Measurements from ENCODE around the gene PRDM11.

DNA sequence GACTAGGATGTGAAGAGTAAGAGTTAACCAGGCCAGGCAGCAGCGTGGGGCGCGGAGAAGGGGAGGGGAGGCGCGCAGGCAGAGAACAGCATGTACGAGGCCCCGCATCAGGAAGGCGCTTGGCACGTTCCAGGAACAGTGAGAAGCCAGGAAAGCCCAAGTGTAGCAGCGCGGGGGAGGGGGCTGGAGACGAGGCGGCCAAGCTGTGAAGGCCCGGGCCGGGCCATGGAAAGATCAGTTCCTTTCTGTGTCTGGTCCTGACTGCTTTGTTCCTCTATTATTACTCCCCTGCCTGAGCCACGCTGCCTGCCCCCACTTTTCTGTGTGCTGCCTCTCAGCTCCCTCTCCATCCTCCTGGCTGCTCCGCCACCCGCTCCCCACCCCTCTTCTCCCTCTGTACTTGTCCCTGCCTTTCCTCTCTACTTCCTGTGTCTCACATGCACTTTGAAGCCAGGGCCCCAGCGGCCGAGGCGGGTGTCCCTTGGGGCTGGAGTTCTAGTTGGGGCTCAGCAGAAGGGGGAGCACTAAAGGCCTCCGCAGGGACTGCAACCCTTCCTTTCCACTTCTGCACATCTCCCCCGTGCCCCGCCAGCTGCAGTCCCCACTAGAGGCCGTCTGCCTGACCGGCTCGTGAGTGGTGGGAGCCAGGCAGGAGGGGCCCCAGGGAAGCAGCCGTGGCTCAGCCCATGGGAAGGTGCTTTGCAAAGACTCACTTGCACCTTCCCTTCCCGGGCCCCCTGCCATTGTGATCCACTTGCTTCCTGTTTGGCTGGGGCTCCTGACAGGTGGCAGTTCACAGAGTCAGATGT, 63.7 kb downstream of the PRDM11 start:
- TF ChIP-seq IKZF2 (IDR thresholded peaks at IDR 0.05): no peak
- TF ChIP-seq HDAC6 (IDR thresholded peaks at IDR 0.05; ENCODE audit: unreplicated experiment): no peak
- TF ChIP-seq, protein P1, sequence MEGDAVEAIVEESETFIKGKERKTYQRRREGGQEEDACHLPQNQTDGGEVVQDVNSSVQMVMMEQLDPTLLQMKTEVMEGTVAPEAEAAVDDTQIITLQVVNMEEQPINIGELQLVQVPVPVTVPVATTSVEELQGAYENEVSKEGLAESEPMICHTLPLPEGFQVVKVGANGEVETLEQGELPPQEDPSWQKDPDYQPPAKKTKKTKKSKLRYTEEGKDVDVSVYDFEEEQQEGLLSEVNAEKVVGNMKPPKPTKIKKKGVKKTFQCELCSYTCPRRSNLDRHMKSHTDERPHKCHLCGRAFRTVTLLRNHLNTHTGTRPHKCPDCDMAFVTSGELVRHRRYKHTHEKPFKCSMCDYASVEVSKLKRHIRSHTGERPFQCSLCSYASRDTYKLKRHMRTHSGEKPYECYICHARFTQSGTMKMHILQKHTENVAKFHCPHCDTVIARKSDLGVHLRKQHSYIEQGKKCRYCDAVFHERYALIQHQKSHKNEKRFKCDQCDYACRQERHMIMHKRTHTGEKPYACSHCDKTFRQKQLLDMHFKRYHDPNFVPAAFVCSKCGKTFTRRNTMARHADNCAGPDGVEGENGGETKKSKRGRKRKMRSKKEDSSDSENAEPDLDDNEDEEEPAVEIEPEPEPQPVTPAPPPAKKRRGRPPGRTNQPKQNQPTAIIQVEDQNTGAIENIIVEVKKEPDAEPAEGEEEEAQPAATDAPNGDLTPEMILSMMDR (IDR thresholded peaks at IDR 0.05 in 2 of 3, conservative IDR thresholded peaks at IDR 0.05 in 1 of 3; ENCODE audit: control insufficient read depth in 2 of 3, extremely low read depth in 1 of 3, insufficient read depth in 1 of 3, low read depth in 3 of 3, low read length in 3 of 3): no peak
